BLaER1 treated with 17β-estradiol and CSF1 and Interleukin-3, amounts not matched to agents 10 nM and 100 nM (cell line): ENCODE data around the gene COX8C.
A peak's percentile ranks its signal among the peaks of the same experiment; 100 is the strongest.

Experiments used
- H3K27ac ChIP-seq, 11 experiments: shearing (Covaris generic); formaldehyde crosslinking; 2 replicates each; pipeline ENCODE4 v1.8.1; 2022
- H3K27me3 ChIP-seq, 11 experiments: shearing (Covaris generic); formaldehyde crosslinking; 2 replicates each; pipeline ENCODE4 v1.8.1; 2022
- H3K36me3 ChIP-seq, 11 experiments: shearing (Covaris generic); formaldehyde crosslinking; 2 replicates each; pipeline ENCODE4 v1.8.1; 2022
- H3K4me1 ChIP-seq, 10 experiments: shearing (Covaris generic); formaldehyde crosslinking; 2 replicates each; pipeline ENCODE4 v1.8.1; 2022
- H3K4me2 ChIP-seq, 11 experiments: shearing (Covaris generic); formaldehyde crosslinking; 2 replicates each; pipeline ENCODE4 v1.8.1; 2022
- H3K4me3 ChIP-seq, 10 experiments: shearing (Covaris generic); formaldehyde crosslinking; 2 replicates each; pipeline ENCODE4 v1.8.1; 2022
- H3K9ac ChIP-seq, 11 experiments: shearing (Covaris generic); formaldehyde crosslinking; 2 replicates each; pipeline ENCODE4 v1.8.1; 2022
- H3K9me3 ChIP-seq, 11 experiments: shearing (Covaris generic); formaldehyde crosslinking; replicated peaks in 1 of 11; 2 replicates each; pipeline ENCODE4 v1.8.1; 2022
- H4K20me1 ChIP-seq, 11 experiments: shearing (Covaris generic); formaldehyde crosslinking; 2 replicates each; pipeline ENCODE4 v1.8.1; 2022
- Cebpa-rat ChIP-seq, 11 experiments: shearing (Covaris generic); IDR thresholded peaks; 2 replicates each; pipeline ENCODE4 v1.8.1; 2022

The COX8C gene

DNA sequence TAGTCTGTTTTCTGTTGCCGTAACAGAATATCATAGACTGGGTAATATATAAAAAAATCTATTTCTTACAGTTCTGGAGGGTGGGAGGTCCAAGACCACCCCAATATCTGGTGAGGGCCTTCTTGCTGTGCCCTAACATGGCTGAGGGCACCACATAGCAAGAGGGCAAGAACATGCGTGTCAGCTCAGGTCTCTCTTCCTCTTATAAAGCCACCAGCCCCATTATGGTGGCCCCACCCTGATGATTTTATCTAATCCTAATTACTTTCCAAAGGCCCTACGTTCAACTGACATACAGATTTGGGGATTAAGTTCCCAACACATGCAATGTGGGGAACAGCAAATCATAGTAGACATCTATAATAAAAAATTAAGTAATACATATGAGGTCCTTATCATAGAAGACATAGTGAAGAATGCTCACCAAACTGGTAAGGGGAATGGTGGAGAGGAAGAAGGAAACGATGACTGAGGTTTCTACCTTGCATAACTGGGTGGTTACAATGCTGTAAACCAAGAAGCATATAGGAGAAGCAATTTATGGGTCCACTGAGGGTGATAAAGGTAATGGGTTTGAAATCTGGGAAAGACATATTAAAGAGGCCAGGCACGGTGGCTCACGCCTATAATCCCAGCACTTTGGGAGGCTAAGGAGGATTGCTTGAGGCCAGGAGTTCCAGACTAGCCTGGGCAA lies 41.1 kb upstream of the COX8C start:
- Histone ChIP-seq H4K20me1 (peaks cover 25 to 100% (median 68%) of the 10 kb centered on the region in 11 experiments; a peak in 15 of 22 replicates), H3K4me1 (peaks cover 0 to 63% (median 14%) of the 10 kb centered on the region in 10 experiments; a peak in 15 of 20 replicates), H3K27me3 (no peaks in the 10 kb centered on the region), H3K4me2 (peak overlapping the region in 5 of 11 experiments; percentile 16 to 47 (median 36); a peak in 5 of 22 replicates), H3K9ac (no peak overlapping the region), H3K4me3 (no peak overlapping the region), H3K9me3 (no peaks in the 10 kb centered on the region), H3K27ac (no peak overlapping the region), H3K36me3 (peaks cover 0 to 5% (median 0%) of the 10 kb centered on the region in 11 experiments; a peak in 3 of 22 replicates)
- TF ChIP-seq Cebpa-rat (IDR thresholded peaks at IDR 0.05): no peak

DNA sequence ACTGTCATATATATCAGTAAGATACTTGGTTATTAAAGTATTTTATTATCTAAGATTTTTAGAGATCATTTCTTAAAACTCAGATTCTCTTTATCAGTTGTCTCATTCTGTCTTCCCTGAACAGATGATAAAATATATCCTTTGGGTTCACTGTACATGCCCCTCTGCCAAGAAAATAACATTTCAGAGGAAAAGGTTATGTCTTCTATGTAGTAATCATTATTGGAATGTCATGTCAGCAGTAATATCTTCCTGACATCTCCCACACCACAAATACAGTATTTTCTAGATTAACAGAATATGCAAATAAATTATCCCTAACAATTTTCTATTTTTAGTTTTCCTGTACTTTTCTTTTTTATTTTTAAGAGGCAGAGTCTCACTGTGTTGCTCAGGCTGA lies 40.2 kb upstream of the COX8C start:
- no peak overlapping the region for H3K4me3 ChIP-seq
- no peak overlapping the region for H3K27ac ChIP-seq
- TF ChIP-seq Cebpa-rat (IDR thresholded peaks at IDR 0.05): no peak
- H3K9me3 ChIP-seq: no peaks in the 10 kb centered on the region
- H3K9ac ChIP-seq: peak overlapping the region in 1 of 11 experiments; percentile 24; a peak in 1 of 22 replicates
- H4K20me1 ChIP-seq: peaks cover 31 to 98% (median 67%) of the 10 kb centered on the region in 11 experiments; a peak in 15 of 22 replicates
- H3K27me3 ChIP-seq: no peaks in the 10 kb centered on the region
- H3K36me3 ChIP-seq: peaks cover 0 to 5% (median 0%) of the 10 kb centered on the region in 11 experiments; a peak in 3 of 22 replicates
- peak overlapping the region in 4 of 11 experiments; percentile 4 to 58 (median 16); a peak in 6 of 22 replicates for H3K4me2 ChIP-seq
- peaks cover 0 to 60% (median 14%) of the 10 kb centered on the region in 10 experiments; a peak in 15 of 20 replicates for H3K4me1 ChIP-seq

DNA sequence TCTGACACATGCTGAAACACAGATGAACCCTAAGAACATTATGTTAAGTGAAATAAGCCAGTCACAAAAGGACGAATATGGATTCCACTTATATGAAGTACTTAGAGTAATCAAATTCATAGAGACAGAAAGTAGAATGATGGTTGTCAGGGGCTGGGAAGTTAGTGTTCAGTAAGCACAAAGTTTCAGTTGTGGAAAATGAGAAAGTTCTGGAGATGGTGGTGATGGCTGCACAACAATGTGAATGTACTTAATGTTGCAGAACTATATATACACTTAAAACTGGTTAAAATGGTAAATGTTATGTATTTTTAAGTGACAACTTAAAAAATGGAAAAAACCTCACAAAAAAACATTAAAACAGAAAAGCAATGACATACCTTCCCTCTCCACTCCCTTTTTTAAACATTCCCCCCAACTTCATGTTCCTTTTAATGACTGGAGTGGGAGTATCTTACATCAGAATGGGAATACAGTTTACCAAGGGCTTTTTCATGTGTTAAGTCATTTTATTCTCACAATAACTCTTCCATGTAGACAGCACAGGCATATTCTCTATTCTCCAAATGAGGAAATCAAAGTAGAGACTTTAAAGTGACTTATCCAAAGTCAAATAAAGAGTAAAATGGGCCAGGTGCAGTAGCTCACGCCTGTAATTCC lies 38.2 kb upstream of the COX8C start:
- no peak overlapping the region for H3K9ac ChIP-seq
- no peak overlapping the region for H3K4me3 ChIP-seq
- peaks cover 30 to 98% (median 59%) of the 10 kb centered on the region in 11 experiments; a peak in 19 of 22 replicates for H4K20me1 ChIP-seq
- H3K36me3 ChIP-seq: peaks cover 0 to 4% (median 0%) of the 10 kb centered on the region in 11 experiments; a peak in 2 of 22 replicates
- H3K4me2 ChIP-seq: peak overlapping the region in 2 of 11 experiments; percentile 14 to 57; a peak in 5 of 22 replicates
- no peaks in the 10 kb centered on the region for H3K27me3 ChIP-seq
- 0 out of 22 replicates have a peak overlapping the region, but pooled peaks of 1 of the 11 experiments have one; percentile 7 for H3K27ac ChIP-seq
- H3K4me1 ChIP-seq: peaks cover 0 to 54% (median 14%) of the 10 kb centered on the region in 10 experiments; a peak in 15 of 20 replicates
- no peaks in the 10 kb centered on the region for H3K9me3 ChIP-seq
- TF ChIP-seq Cebpa-rat (IDR thresholded peaks at IDR 0.05): no peak

DNA sequence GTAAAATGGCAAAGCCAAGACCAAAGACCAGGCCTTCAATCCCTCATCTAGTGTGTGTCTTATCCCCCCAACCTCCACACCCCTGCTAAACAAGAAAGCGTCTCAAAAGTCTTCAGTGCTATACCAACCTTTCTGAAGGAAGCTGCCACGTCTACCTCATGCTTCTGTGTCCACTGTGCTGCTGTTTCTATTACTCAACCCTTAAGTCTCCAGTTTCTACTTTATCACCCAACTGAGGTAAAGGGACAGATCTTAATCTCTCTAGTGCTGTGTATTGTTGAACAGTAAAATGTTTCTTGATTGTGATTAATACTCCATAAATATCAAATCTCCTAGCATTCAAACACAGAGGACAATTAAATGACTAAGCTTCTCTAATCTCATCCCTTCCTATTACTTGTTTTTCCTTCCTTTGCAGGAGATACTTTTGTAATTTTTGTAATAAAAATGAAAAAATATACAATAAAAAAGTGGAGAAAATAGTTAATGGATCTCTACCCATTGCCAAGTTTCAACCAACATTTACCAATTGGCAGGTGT lies 37.5 kb upstream of the COX8C start:
- Histone ChIP-seq H4K20me1 (peaks cover 30 to 98% (median 59%) of the 10 kb centered on the region in 11 experiments; a peak in 19 of 22 replicates), H3K9me3 (no peaks in the 10 kb centered on the region), H3K27ac (0 out of 22 replicates have a peak overlapping the region, but pooled peaks of 1 of the 11 experiments have one; percentile 7), H3K36me3 (peaks cover 0 to 4% (median 0%) of the 10 kb centered on the region in 11 experiments; a peak in 2 of 22 replicates), H3K9ac (no peak overlapping the region), H3K4me1 (peaks cover 0 to 51% (median 14%) of the 10 kb centered on the region in 10 experiments; a peak in 15 of 20 replicates), H3K4me3 (no peak overlapping the region), H3K27me3 (no peaks in the 10 kb centered on the region), H3K4me2 (peak overlapping the region in 2 of 11 experiments; percentile 14 to 57; a peak in 5 of 22 replicates)
- TF ChIP-seq Cebpa-rat (IDR thresholded peaks at IDR 0.05): no peak

DNA sequence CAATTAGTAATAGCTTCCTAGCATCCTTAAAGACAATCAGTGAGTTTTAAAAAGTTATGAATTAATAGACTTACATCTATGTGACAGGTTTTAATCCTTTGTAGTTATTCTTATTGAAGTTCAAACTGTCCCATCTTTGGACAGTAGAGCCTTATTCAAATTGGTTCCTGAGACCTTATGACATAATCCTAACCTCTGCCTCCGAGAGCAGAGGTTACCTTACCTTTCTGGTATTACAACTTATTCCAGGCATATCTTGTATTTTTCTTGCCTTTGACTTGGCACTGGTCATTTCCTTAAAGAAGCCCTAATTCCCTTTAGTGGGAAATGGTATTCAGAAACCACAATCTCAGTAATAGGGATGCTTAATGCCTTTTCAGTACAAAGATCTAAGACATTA lies 35.9 kb upstream of the COX8C start:
- TF ChIP-seq Cebpa-rat (IDR thresholded peaks at IDR 0.05): no peak
- H3K27me3 ChIP-seq: no peaks in the 10 kb centered on the region
- peaks cover 0 to 7% (median 5%) of the 10 kb centered on the region in 11 experiments; a peak in 11 of 22 replicates for H3K9me3 ChIP-seq
- H3K9ac ChIP-seq: no peak overlapping the region
- H3K4me3 ChIP-seq: no peak overlapping the region
- H3K27ac ChIP-seq: no peak overlapping the region
- peaks cover 0 to 8% (median 3%) of the 10 kb centered on the region in 11 experiments; a peak in 9 of 22 replicates for H3K36me3 ChIP-seq
- H3K4me2 ChIP-seq: no peak overlapping the region
- H4K20me1 ChIP-seq: peaks cover 24 to 95% (median 47%) of the 10 kb centered on the region in 11 experiments; a peak in 19 of 22 replicates
- H3K4me1 ChIP-seq: peaks cover 0 to 45% (median 11%) of the 10 kb centered on the region in 10 experiments; a peak in 15 of 20 replicates

DNA sequence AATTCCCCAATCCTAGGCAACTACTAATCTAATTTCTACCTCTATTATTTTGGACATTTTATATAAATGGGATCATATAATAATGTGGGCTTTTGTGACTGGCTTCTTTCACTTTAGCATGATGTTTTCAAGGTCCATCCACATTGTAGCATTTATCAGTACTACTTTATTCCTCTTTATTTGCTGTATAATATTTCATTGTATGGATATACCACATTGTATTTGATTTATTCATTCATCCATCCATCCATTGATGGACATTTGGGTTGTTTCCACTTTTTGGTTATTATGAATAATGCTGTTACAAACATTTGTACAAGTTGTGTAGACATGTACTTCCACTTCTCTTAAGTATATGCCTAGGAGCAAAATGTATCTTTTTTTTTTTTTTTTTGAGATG lies 31.4 kb upstream of the COX8C start:
- Histone ChIP-seq H3K9me3 (peaks cover 0 to 15% (median 10%) of the 10 kb centered on the region in 11 experiments; a peak in 12 of 22 replicates), H3K27ac (no peak overlapping the region), H3K9ac (no peak overlapping the region), H3K4me3 (no peak overlapping the region), H3K36me3 (peaks cover 0 to 18% (median 9%) of the 10 kb centered on the region in 11 experiments; a peak in 10 of 22 replicates), H4K20me1 (peaks cover 30 to 95% (median 57%) of the 10 kb centered on the region in 11 experiments; a peak in 20 of 22 replicates), H3K4me1 (peaks cover 33 to 49% (median 35%) of the 10 kb centered on the region in 10 experiments), H3K4me2 (no peak overlapping the region), H3K27me3 (no peaks in the 10 kb centered on the region)
- no peak for TF ChIP-seq Cebpa-rat (IDR thresholded peaks at IDR 0.05)

DNA sequence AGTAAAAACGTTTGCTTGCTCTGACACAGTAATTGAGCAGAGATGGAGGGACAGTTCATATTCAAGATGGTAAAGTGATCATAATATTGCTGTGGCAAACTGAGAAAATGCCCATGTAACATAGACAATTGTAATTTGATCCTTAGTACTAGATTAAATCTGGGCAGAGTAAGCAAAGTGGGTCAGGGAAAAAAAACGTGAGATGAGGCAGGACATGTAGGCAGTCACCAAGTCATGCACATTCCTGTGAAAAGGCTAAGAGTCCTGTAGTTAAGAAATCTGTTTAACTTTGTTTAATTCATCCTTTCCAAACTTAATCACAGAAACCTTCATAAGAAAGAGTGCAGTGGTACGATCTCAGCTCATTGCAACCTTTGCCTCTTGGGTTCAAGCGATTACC lies 30.3 kb upstream of the COX8C start:
- no peak for TF ChIP-seq Cebpa-rat (IDR thresholded peaks at IDR 0.05)
- peaks cover 0 to 15% (median 10%) of the 10 kb centered on the region in 11 experiments; a peak in 12 of 22 replicates for H3K9me3 ChIP-seq
- no peak overlapping the region for H3K4me3 ChIP-seq
- no peak overlapping the region for H3K9ac ChIP-seq
- peak overlapping the region in 5 of 11 experiments; percentile 70 to 83 (median 80); a peak in 5 of 22 replicates for H3K4me2 ChIP-seq
- H4K20me1 ChIP-seq: peaks cover 30 to 97% (median 61%) of the 10 kb centered on the region in 11 experiments; a peak in 20 of 22 replicates
- H3K36me3 ChIP-seq: peaks cover 2 to 26% (median 11%) of the 10 kb centered on the region in 11 experiments; a peak in 14 of 22 replicates
- no peaks in the 10 kb centered on the region for H3K27me3 ChIP-seq
- H3K27ac ChIP-seq: 0 out of 22 replicates have a peak overlapping the region, but pooled peaks of 1 of the 11 experiments have one; percentile 71
- H3K4me1 ChIP-seq: peaks cover 35 to 61% (median 43%) of the 10 kb centered on the region in 10 experiments
